Stomach smooth muscle (tissue), 2 donors: ENCODE measurements around the gene SH3RF3.

Experiments
- H3K27ac ChIP-seq: one replicate; pipeline ENCODE4 v1.7.0; 2013; ENCODE audit warnings: mild to moderate bottlenecking, low read length, inconsistent platforms
- H3K27me3 ChIP-seq, 2 donors: one replicate each; pipeline ENCODE4 v1.7.0; 2013; ENCODE audit warnings: low read length in 2 of 2; ENCODE audit not compliant: insufficient read depth in 2 of 2, control insufficient read depth in 1 of 2
- H3K36me3 ChIP-seq, 2 donors: one replicate each; pipeline ENCODE4 v1.7.0; 2013; ENCODE audit warnings: low read length in 2 of 2; ENCODE audit not compliant: control insufficient read depth in 2 of 2, insufficient read depth in 2 of 2
- H3K4me1 ChIP-seq: one replicate; pipeline ENCODE4 v1.7.0; 2013; ENCODE audit warnings: low read length; ENCODE audit not compliant: control insufficient read depth, insufficient read depth
- H3K4me3 ChIP-seq, 2 donors: one replicate each; pipeline ENCODE4 v1.7.0; 2013; ENCODE audit warnings: low read length in 2 of 2
- H3K9ac ChIP-seq, 2 donors: one replicate each; pipeline ENCODE4 v1.7.0; 2013; ENCODE audit warnings: low read length in 2 of 2, mild to moderate bottlenecking in 1 of 2
- H3K9me3 ChIP-seq, 2 donors: one replicate each; pipeline ENCODE4 v1.7.0; 2013; ENCODE audit warnings: low read length in 2 of 2; ENCODE audit not compliant: control insufficient read depth in 2 of 2
- donor health status: healthy.
- donor health status: Pancreatic carcinoma.

The SH3RF3 gene

DNA sequence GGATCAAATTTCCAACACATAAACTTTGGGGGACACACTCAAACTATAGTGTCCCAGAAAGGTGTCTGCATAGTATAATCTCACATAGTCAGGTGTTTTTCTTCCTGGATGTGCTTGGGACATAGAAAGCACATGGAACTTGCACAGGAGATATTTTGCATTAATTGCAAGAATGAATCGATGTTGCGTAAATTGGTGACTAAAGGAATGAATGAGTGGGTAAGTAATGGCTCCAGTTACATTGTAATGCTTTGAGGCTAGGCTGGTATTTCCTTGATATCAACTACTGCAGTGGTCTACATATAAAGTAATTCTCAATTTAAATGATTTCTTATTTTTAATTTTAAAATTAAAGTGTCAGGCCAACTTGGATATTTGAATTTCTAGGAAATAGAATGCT, 53.4 kb downstream of the SH3RF3 start:
- Histone ChIP-seq H3K27ac (no peak overlapping the region), H3K4me3 (no peak overlapping the region), H3K36me3 (no peaks in the 10 kb centered on the region), H3K4me1 (peaks cover 23% of the 10 kb centered on the region), H3K27me3 (no peaks in the 10 kb centered on the region), H3K9me3 (no peaks in the 10 kb centered on the region), H3K9ac (no peak overlapping the region)

DNA sequence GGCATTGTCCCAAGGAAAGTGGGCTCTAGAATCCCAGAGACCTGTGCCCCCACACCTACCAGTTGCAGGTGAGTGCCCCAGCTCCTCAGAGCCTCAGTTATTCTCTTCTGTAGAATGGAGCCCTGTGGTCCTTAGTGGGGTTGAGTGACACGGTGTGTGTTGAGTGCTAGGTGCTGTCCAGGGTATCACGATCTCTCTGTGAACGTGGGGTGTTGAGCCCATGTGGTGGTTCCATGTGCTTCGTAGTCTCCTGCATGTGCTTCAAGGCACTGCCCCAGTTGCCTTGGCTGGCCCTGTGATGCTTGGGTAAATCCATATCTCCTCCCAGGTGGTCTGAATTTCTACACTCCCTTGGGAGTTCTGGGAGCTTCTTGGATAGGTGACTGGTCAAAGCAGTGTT, 54.9 kb downstream of the SH3RF3 start:
- H3K4me3 ChIP-seq = no peak overlapping the region
- peaks cover 25% of the 10 kb centered on the region for H3K4me1 ChIP-seq
- no peak overlapping the region for H3K27ac ChIP-seq
- H3K36me3 ChIP-seq = no peaks in the 10 kb centered on the region
- H3K9ac ChIP-seq = no peak overlapping the region
- H3K27me3 ChIP-seq = no peaks in the 10 kb centered on the region
- H3K9me3 ChIP-seq = no peaks in the 10 kb centered on the region

DNA sequence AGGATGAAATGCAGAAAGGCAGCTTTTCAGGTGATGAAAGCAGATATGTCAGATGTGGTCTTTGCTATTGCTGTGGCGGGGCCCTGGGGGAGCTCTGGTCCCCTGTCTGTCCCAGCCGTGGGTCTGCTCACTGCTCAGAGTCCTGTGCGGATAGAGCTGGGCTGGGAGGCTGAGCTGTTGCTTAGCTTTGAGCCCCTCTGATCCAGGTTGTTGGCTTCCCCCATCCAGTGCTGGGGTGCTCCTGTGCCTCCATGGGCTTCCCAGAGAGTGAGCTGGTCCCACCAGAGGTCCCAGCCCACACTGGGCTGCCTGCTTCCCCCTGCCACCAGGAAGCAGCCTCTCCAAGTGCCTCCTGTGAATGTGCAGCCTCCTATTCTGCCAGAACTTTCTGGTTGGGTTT, 55.4 kb downstream of the SH3RF3 start:
- H3K27ac ChIP-seq = no peak overlapping the region

DNA sequence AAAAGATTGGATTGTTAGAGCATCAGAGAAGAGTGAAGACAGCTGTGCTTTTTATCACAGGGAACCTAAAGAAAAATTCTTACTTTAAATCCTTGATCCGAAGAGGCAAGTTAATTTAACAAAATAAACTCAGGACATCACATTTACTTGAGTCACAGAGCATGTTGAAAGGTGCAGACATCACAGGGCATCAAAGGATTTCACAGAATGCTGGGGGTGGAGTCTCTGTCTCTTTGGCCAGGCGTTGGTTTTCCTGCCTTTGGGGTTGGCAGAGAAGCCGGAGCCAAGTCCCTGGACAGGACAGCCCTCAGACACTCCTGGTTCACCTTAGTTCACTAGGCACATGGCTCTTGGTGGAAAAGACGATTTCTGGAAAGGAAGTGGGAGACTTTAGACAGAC, 56.3 kb downstream of the SH3RF3 start:
- no peaks in the 10 kb centered on the region for H3K9me3 ChIP-seq
- H3K9ac ChIP-seq = peak overlapping the region in 1 of 2 donors; percentile 39
- H3K27me3 ChIP-seq = no peaks in the 10 kb centered on the region
- peaks cover 25% of the 10 kb centered on the region for H3K4me1 ChIP-seq
- peak overlapping the region; percentile 76 for H3K27ac ChIP-seq
- H3K36me3 ChIP-seq = no peaks in the 10 kb centered on the region
- H3K4me3 ChIP-seq = peak overlapping the region in 1 of 2 donors; percentile 47

More for the DNA sequence above, 55.4 kb downstream of the SH3RF3 start:
- no peaks in the 10 kb centered on the region for H3K9me3 ChIP-seq
- H3K36me3 ChIP-seq = no peaks in the 10 kb centered on the region
- H3K4me3 ChIP-seq = no peak overlapping the region
- no peak overlapping the region for H3K9ac ChIP-seq
- no peaks in the 10 kb centered on the region for H3K27me3 ChIP-seq
- peaks cover 25% of the 10 kb centered on the region for H3K4me1 ChIP-seq

DNA sequence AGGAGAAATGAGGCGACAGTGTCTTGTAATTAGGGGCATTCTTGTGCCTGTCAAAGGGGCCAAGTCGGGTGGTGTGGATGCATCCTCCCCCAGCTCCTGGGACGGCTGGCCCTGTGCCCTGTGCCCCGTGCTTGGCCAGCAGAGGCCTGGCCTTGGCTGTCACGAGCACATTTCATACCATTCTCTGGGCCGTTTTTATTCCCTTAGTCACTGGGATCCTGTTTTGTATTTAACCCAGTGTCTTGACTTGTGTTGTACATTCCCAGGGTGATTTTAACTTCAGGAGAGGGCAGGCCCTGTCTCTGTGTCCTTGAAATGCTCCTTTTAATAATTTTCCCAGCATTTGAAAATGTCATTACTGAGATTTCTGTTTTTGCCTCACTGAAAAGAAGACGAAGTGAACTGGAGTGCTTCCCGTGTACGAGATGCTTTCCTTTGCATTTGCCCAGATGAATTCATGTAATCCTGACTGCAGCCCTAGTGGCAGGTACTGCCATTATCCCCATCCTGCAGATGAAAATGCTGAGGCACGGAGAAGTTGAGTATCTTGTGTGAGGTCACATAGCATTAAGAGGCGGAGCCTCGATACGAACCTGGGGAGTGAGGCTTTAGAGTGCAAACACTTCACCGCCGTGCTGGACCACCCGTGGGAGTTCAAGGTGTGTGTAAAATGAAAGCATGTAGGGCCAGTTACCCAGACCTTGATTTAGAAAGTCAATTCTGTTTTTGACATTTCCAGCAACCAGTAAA, 57.0 kb downstream of the SH3RF3 start:
- no peaks in the 10 kb centered on the region for H3K9me3 ChIP-seq
- H3K27ac ChIP-seq = peak overlapping the region; percentile 76
- peak overlapping the region in 1 of 2 donors; percentile 47 for H3K4me3 ChIP-seq
- H3K4me1 ChIP-seq = peaks cover 25% of the 10 kb centered on the region
- no peaks in the 10 kb centered on the region for H3K27me3 ChIP-seq
- H3K36me3 ChIP-seq = no peaks in the 10 kb centered on the region
- peak overlapping the region; percentile 39 to 42 for H3K9ac ChIP-seq

DNA sequence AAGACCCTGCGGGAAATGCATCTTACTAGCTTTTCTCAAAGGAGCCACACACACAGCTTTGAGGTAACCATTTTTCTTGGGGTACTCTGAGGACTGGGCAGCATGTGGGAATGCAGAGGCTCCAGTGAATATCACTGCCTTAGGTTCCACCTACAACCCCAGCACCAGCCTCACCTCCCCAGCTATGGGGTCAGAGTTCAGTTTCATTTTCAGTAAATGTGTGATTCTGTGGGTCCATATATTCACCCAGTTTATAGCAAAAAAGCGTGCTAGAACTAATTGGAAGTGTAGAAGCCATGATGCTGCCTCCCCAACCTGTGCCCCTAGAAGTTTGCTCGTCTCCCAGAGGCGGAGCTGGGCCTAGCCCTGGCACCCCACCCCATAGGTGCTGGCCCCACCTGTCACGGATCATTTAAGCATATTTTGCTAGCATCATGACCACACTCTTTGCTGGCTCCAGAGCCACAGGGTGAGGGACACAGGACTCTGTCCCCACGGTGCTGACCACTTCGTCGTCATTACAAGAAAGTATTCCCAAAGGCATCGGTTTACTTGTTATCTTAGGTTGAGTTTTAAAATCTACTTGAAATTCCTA, 57.7 kb downstream of the SH3RF3 start:
- Histone ChIP-seq H3K27ac (peak overlapping the region; percentile 76), H3K9ac (peak overlapping the region in 1 of 2 donors; percentile 20), H3K4me1 (peaks cover 25% of the 10 kb centered on the region), H3K4me3 (no peak overlapping the region), H3K27me3 (no peaks in the 10 kb centered on the region), H3K9me3 (no peaks in the 10 kb centered on the region), H3K36me3 (no peaks in the 10 kb centered on the region)

DNA sequence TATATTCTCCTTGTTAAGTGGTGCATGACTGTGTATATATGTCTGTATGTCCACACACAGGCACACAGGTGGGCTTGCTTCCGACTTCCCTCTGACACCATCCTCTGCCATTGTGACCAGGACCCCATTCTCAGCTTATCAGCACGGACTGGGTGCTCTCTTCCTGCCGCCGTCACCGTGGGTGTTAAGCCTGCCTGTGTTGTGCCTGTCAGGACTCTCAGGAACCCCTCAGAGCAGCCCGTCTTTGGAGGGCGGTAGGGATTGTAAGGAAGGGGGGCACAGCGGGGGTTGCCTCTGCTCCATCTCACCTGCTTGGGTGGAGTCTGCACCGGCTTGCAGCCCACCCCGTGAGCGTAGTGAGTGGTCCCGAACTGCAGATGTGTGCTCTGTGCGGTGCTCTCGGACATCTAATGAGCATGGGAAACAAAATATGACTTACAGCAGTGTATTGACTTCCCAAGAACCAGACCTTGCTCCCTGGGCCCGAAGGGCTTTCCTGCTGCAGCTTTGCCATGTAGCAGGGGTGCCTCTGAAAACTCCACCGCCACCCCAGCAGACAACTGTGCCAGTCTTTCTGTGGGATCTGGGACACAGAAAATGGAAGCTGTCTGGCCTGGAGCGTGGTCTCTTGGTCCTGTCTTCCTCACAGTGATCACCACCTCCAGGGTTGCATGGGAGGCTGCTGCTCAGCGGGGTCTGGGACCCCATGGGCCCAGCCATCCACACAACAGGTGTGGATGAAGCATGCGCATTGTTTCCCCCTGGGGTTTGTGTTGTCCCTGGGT, 58.9 kb downstream of the SH3RF3 start:
- Histone ChIP-seq H3K27ac (no peak overlapping the region), H3K9me3 (no peaks in the 10 kb centered on the region), H3K4me1 (peaks cover 25% of the 10 kb centered on the region), H3K4me3 (no peak overlapping the region), H3K27me3 (no peaks in the 10 kb centered on the region), H3K9ac (no peak overlapping the region), H3K36me3 (no peaks in the 10 kb centered on the region)

DNA sequence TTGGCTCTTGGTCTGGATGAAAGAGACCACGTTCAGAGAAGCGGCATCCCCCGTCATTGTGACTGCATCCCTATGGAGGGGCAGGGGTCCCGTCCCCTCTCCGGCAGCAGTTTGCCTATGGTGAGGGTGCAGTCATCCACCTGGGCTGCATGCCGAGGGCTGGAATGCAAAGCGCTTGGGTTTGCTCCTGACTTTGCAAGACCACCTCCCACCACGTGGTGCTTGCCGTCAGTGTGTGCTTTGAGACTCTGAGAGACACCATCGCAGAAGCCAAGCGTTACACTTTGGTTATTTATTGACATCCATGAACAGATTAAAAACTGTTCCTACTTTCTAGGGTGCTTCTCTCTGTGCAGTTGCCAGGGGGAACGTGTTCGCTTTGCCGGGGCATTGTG, 59.5 kb downstream of the SH3RF3 start:
- no peak overlapping the region for H3K9ac ChIP-seq
- H3K27ac ChIP-seq = no peak overlapping the region
- H3K36me3 ChIP-seq = no peaks in the 10 kb centered on the region
- no peaks in the 10 kb centered on the region for H3K9me3 ChIP-seq
- no peak overlapping the region for H3K4me3 ChIP-seq
- peaks cover 25% of the 10 kb centered on the region for H3K4me1 ChIP-seq
- no peaks in the 10 kb centered on the region for H3K27me3 ChIP-seq

GRCh38 chr2:109188898-109189297, 59.9 kb downstream of the SH3RF3 start:
- Histone ChIP-seq H3K27me3 (no peaks in the 10 kb centered on the region), H3K9me3 (no peaks in the 10 kb centered on the region), H3K27ac (no peak overlapping the region), H3K4me3 (no peak overlapping the region), H3K9ac (no peak overlapping the region), H3K36me3 (no peaks in the 10 kb centered on the region), H3K4me1 (peaks cover 25% of the 10 kb centered on the region)

DNA sequence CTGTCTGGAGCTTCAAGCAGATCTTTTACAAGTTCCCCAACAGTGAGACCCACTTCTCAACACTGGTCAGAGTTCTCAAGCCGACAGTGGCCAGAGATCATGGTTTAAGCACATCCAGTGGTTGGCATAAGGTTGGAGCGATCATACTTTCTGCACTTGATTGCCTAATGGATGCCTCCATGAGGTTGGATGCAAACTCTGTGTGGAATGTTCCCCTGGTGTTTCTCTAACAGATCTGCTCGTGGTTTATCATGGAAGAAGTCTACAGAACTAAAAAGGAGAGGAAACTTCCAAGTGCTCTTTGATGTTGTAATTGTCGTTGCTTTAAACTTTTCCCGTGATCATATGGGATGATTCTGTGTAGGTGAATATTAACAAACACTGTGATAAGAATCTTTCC, 60.7 kb downstream of the SH3RF3 start:
- no peaks in the 10 kb centered on the region for H3K27me3 ChIP-seq
- H3K4me1 ChIP-seq = peaks cover 27% of the 10 kb centered on the region

More for the DNA sequence above, 60.7 kb downstream of the SH3RF3 start:
- H3K27ac ChIP-seq = no peak overlapping the region
- no peak overlapping the region for H3K4me3 ChIP-seq
- H3K36me3 ChIP-seq = no peaks in the 10 kb centered on the region
- no peak overlapping the region for H3K9ac ChIP-seq
- H3K9me3 ChIP-seq = no peaks in the 10 kb centered on the region
